HG03575 (cell line): ENCODE data around the gene GTF2IRD1.
"Not testable (repeated sequence)": the region's sequence is repeated elsewhere in the genome, so short reads cannot be mapped to it uniquely, and the experiment has no call there.

ENCODE experiments used
- ATAC-seq: cut with Tn5 transposase; IDR thresholded peaks from one replicate; pipeline ENCODE4 v1.9.1; 2021; ENCODE audit not compliant: unreplicated experiment, insufficient number of reproducible peaks, low FRiP score; ENCODE audit errors: extremely low read depth

The GTF2IRD1 gene

GRCh38 chr7:74505471-74506324 lies 52.0 kb downstream of the GTF2IRD1 start:
- no peak for ATAC-seq

GRCh38 chr7:74506325-74506724 lies 52.6 kb downstream of the GTF2IRD1 start:
- no peak for ATAC-seq

GRCh38 chr7:74507538-74508319 lies 54.0 kb downstream of the GTF2IRD1 start:
- ATAC-seq: no peak

- not testable (repeated sequence) for ATAC-seq
Measured at GRCh38 chr7:74509453-74509852, 55.7 kb downstream of the GTF2IRD1 start.

- no peak for ATAC-seq
Measured at GRCh38 chr7:74511345-74511744, 57.6 kb downstream of the GTF2IRD1 start.

- no peak for ATAC-seq
Measured at GRCh38 chr7:74512762-74513161, 59.1 kb downstream of the GTF2IRD1 start.

GRCh38 chr7:74514131-74514591 lies 60.5 kb downstream of the GTF2IRD1 start:
- ATAC-seq: no peak

GRCh38 chr7:74515276-74515675 lies 61.6 kb downstream of the GTF2IRD1 start:
- ATAC-seq: no peak

- no peak for ATAC-seq
Measured at GRCh38 chr7:74516214-74516613, 62.5 kb downstream of the GTF2IRD1 start.

- no peak for ATAC-seq
Measured at GRCh38 chr7:74518041-74518440, 64.3 kb downstream of the GTF2IRD1 start.

- ATAC-seq: no peak
Measured at GRCh38 chr7:74518654-74519053, 64.9 kb downstream of the GTF2IRD1 start.

- ATAC-seq: no peak
Measured at GRCh38 chr7:74519395-74519794, 65.7 kb downstream of the GTF2IRD1 start.

- no peak for ATAC-seq
Measured at GRCh38 chr7:74521855-74522254, 68.1 kb downstream of the GTF2IRD1 start.

GRCh38 chr7:74522281-74522905 lies 68.7 kb downstream of the GTF2IRD1 start:
- no peak for ATAC-seq

GRCh38 chr7:74523015-74523414 lies 69.3 kb downstream of the GTF2IRD1 start:
- no peak for ATAC-seq

GRCh38 chr7:74525140-74525539 lies 71.4 kb downstream of the GTF2IRD1 start:
- no peak for ATAC-seq

GRCh38 chr7:74525881-74526280 lies 72.2 kb downstream of the GTF2IRD1 start:
- ATAC-seq: no peak

- no peak for ATAC-seq
Measured at GRCh38 chr7:74526780-74527179, 73.1 kb downstream of the GTF2IRD1 start.

GRCh38 chr7:74527842-74528241 lies 74.1 kb downstream of the GTF2IRD1 start:
- ATAC-seq: no peak

- not testable (repeated sequence) for ATAC-seq
Measured at GRCh38 chr7:74528773-74529172, 75.1 kb downstream of the GTF2IRD1 start.
